ENCODE results near the gene ELF5.

- TF ChIP-seq CTCF (IDR thresholded peaks at IDR 0.05; ENCODE audit: low read length) (no peak), EZH2 (IDR thresholded peaks at IDR 0.05; ENCODE audit: borderline replicate concordance, low read length) (no peak)
Observed at GRCh38 chr11:34493468-34493867, 20.1 kb downstream of the ELF5 start.

All from OCI-LY1 (cell line).